Esophagus squamous epithelium (tissue), 4 donors: ENCODE measurements around the gene YEATS2.

Source experiments
- POLR2A ChIP-seq, 4 donors: fragments of 450-650 bp; IDR thresholded peaks; one replicate each; pipeline ENCODE4 v1.6.1; 2017; ENCODE audit warnings: antibody characterized with exemption in 4 of 4, mild to moderate bottlenecking in 4 of 4, moderate library complexity in 3 of 4
- TF ChIP-seq, protein P1 (sequence below), 6 experiments: fragments of 450-650 bp in 4 of 6; fragments of 200-600 bp in 2 of 6; sonication (generic) in 2 of 6; IDR thresholded peaks; one replicate each; pipeline ENCODE4 v1.5.1; 2016 to 2019; ENCODE audit warnings: antibody characterized with exemption in 6 of 6, mild to moderate bottlenecking in 4 of 6, moderate library complexity in 4 of 6

DNA sequence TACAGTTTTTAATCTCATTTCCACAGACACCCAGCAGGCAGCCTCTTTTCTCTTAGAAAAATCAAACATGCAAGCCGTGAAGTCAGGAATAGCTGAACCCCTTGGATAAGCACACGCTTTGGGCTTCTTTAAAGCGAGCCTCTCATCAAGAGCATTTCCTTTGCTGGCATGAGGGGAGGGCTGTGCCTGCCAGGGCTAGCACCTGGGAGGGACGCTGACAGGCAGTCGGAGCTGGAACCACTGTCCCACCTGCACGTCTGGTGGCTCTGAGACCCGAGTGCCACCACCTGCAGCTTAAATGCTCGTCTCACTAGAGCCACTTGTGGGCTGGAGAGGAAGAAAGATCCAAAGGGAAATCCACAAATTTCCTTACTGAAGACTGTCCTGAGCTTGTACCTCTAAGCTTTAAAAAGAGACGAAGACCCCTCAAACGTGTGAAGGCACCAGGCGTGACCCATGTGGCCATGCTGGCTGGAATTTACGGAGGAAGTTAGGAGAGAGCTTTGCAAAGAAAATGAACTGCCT, 118.4 kb downstream of the YEATS2 start:
- TF ChIP-seq, protein P1, sequence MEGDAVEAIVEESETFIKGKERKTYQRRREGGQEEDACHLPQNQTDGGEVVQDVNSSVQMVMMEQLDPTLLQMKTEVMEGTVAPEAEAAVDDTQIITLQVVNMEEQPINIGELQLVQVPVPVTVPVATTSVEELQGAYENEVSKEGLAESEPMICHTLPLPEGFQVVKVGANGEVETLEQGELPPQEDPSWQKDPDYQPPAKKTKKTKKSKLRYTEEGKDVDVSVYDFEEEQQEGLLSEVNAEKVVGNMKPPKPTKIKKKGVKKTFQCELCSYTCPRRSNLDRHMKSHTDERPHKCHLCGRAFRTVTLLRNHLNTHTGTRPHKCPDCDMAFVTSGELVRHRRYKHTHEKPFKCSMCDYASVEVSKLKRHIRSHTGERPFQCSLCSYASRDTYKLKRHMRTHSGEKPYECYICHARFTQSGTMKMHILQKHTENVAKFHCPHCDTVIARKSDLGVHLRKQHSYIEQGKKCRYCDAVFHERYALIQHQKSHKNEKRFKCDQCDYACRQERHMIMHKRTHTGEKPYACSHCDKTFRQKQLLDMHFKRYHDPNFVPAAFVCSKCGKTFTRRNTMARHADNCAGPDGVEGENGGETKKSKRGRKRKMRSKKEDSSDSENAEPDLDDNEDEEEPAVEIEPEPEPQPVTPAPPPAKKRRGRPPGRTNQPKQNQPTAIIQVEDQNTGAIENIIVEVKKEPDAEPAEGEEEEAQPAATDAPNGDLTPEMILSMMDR (IDR thresholded peaks at IDR 0.05): no peak
- TF ChIP-seq POLR2A (IDR thresholded peaks at IDR 0.05): no peak
